ENCODE measurements around the gene RNF215.

The RNF215 gene

GRCh38 chr22:30332551-30332950 is 54.7 kb downstream of the RNF215 start:
- H3K27me3 ChIP-seq (ENCODE audit: low read length): no peaks in the 10 kb centered on the region
- no peak overlapping the region for H3K4me3 ChIP-seq (ENCODE audit: insufficient read depth, low read length, poor library complexity, severe bottlenecking)
- H3K27ac ChIP-seq (ENCODE audit: low read depth, low read length): no peak overlapping the region
- peaks cover 11% of the 10 kb centered on the region for H3F3A ChIP-seq (ENCODE audit: insufficient read depth)
- peaks cover 3% of the 10 kb centered on the region; the same call in 1 of the 2 replicates for H3K36me3 ChIP-seq (ENCODE audit: low read length)
- H2AFZ ChIP-seq (ENCODE audit: low read depth, low read length, severe bottlenecking): no peak overlapping the region
- no peaks in the 10 kb centered on the region for H3K9me3 ChIP-seq (ENCODE audit: insufficient read depth, low read length)
- no peak overlapping the region for H3K4me2 ChIP-seq (ENCODE audit: low read depth, low read length, poor library complexity, severe bottlenecking)
- no peaks in the 10 kb centered on the region for H3K9me2 ChIP-seq (replicated peaks; ENCODE audit: insufficient read depth, low read length)
- H3K79me2 ChIP-seq (ENCODE audit: insufficient read depth, low read length): no peaks in the 10 kb centered on the region
- no peak overlapping the region for H3K9ac ChIP-seq (ENCODE audit: low read length)
- H4K20me1 ChIP-seq (ENCODE audit: low read depth, low read length): no peaks in the 10 kb centered on the region
- TF ChIP-seq CTCF (IDR thresholded peaks at IDR 0.05; ENCODE audit: insufficient read depth, low read length, poor library complexity, severe bottlenecking) (no peak), EZH2phosphoT487 (conservative IDR thresholded peaks at IDR 0.05; ENCODE audit: low read length) (no peak)

Measured in SU-DHL-6 (cell line).